AG09319 (cell line): ENCODE results near the gene PPP1R7.

ENCODE experiments used
- DNase-seq: peaks from one replicate; pipeline ENCODE4 v3.0.0-alpha.2; 2010; ENCODE audit warnings: low read depth; ENCODE audit errors: extremely low read depth
- TF ChIP-seq, protein P1 (sequence below): IDR thresholded peaks from 2 replicates; pipeline ENCODE4 v1.5.1; 2011; ENCODE audit warnings: low read depth, mild to moderate bottlenecking, inconsistent platforms, low read length, moderate library complexity

The PPP1R7 gene

DNA sequence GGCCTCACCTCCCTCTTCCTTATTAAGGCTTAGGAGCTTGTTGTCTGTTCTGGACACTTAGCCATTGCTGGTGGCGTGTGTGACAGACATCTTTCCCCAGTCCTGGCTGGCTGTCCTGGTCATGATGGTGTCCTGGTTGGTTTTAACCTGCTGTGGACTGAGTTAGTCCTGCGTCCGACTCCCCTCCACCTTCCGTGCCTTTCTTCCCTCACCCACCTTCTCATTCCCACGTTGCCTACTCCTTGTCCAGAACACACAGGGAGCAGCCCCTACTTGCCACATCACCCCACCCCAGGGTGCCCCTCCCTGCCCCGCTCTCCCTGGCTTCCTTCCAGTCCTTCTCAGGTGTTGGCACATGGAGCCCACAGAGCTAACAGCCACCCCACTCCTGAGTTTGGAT is 47.7 kb downstream of the PPP1R7 start:
- TF ChIP-seq, protein P1, sequence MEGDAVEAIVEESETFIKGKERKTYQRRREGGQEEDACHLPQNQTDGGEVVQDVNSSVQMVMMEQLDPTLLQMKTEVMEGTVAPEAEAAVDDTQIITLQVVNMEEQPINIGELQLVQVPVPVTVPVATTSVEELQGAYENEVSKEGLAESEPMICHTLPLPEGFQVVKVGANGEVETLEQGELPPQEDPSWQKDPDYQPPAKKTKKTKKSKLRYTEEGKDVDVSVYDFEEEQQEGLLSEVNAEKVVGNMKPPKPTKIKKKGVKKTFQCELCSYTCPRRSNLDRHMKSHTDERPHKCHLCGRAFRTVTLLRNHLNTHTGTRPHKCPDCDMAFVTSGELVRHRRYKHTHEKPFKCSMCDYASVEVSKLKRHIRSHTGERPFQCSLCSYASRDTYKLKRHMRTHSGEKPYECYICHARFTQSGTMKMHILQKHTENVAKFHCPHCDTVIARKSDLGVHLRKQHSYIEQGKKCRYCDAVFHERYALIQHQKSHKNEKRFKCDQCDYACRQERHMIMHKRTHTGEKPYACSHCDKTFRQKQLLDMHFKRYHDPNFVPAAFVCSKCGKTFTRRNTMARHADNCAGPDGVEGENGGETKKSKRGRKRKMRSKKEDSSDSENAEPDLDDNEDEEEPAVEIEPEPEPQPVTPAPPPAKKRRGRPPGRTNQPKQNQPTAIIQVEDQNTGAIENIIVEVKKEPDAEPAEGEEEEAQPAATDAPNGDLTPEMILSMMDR, result no peak
- DNase-seq, result no peak

DNA sequence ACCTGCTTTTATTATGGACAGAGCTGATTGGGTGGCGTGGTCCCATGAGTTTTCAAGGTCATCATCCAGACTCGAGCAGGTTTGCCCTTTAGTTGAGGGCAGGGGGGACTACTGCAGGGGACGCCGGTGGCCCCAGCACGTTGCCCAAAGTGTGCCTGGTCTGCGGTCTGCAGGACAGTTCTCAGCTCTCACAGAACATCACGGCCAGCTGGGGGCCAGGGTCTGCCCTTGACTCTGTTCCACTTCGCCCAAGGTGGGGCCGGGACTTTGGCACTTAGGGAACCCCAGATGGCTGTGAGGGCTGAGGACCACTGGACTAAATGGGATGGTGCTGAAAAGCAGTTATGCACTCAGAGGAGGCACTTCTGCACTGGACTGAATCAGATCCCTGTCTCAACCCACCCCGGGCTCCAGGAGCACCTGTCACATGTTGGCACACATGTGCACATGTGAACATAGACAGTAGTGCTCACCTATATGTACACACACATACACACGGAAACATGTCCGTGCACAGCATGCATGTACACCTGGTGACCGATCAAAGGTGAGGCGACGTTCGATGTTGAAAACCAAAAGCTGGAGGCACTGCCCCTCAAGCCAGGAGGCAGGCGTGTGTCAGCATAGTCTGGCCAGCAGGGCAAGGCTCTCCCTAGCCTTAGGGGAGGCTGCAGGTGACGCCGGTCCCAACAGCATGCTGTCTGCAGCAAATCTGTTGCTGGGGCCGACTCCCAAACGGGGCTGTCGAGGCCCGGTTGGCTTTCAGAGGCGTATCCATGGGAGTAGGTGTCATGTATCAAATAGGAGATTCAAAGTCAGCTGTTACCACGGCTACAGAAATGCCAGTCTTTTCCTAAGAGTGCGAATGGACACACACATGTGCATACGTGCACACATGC is 48.4 kb downstream of the PPP1R7 start:
- no peak for DNase-seq
- TF ChIP-seq, protein P1, result no peak

DNA sequence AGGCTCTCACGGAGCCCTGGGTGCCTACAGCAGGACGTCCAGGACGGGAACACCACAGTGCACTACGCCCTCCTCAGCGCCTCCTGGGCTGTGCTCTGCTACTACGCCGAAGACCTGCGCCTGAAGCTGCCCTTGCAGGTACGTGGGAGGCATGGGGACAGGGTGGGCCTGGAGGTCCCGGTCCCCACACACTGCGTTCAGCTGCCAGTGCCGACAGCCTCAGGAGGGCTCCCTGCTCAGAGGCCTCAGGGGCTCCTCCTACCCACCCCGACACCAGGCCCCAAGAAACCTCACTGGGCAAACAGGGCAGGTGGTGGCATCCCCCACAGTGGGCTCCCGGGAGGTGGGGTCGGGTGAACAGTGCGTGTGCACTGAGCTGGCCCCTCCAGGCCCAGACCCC is 49.0 kb downstream of the PPP1R7 start:
- DNase-seq, result no peak
- TF ChIP-seq, protein P1, result no peak

DNA sequence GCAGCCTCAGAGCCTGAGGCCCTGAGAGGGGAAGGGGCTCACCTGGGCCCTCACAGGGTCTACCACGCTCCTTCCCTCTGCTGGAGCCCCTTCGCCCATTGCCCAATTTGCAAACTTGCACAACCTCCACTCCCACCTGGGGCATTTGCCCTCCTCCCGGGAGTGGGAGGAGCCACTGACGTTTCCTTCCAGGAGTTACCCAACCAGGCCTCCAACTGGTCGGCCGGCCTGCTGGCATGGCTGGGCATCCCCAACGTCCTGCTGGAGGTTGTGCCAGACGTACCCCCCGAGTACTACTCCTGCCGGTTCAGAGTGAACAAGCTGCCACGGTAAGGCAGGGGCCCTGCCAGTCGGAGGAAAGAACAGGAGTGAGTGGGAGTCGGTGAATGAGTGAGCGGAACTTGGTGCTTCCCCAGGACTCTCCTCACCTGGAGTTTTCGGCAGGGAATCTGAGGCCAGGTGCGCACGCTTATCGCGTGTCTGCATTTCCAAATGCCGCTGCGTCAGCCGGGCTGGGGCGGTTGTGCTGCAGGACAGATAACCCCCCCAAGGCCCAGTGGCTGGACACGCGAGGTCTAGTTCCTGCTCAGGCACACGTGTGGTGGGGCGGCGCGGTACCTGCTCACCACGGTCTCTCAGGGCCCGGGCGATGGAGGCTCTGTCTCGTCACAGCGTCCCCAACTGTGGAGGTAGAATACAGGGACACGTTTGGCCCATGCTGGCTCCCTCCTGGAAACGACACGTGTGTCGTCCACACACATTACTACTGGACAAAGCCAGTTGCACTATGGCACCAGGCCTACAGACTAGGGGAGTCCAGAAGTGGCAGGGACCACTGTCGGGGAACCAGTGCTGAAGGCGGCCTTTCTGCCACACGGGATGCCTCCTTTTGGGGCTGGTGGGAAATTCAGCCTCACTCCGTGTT is 49.9 kb downstream of the PPP1R7 start:
- no peak for DNase-seq
- TF ChIP-seq, protein P1, result no peak

DNA sequence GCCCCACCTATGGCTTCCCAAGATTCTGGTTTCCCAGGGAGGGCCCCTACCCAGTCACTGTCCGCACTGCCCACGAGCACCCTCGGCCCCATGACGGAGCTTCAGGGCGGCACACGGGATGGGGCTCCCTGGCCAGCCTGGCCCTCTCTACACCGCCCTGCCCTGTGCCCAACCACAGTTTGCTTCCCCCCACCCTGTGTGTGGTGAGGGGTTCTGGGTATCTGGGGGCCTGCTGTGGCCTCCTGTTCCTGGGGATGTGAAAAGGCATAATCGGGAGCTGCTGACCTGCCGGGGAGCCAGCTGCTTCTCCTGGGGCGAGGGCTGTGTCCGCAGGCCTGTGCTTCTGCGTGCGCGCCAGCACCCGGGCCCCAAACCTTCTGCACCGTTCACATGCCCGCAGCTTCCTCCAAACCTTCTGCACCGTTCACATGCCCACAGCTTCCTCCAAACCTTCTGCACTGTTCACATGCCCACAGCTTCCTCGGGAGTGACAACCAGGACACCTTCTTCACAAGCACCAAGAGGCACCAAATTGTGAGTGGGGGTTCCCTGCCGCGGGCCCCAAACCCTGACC is 50.6 kb downstream of the PPP1R7 start:
- DNase-seq, result no peak

DNA sequence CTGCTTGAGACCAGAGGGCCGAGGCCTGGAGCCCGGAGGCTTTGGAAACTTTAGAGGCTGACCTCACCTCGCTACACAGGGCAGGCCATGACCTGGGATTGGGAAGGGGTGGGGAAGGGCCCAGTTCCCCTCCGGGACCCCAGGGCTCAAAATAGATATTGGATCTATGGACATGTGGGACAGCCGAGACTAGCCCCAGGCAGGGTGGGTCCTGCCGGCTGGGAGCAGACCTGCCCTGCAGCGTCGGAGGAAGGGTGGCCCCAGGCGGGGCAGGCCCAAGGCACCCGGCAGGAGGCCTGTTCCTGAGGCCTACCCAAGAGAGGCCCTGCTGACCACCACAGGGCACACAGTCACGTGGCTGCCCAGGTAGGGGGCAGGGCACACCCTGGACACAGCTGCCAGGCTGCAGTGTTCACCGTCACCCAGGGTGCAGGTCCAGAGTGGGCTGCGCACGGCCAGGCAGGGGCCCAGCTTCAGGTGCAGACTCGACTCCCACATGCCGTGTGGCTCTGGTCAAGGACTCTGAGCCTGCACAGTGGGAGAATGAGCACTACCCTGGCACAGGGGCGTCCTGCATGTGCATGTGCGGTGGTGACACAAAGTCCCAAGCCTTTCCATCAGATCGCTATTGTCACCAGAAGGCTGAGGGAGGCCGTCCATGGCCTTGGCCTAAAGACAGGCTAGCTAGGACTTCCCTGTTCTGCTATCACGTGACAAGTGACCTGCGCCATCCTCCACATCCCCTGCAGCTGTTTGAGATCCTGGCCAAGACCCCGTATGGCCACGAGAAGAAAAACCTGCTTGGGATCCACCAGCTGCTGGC is 51.4 kb downstream of the PPP1R7 start:
- no peak for DNase-seq
- TF ChIP-seq, protein P1, result no peak

More for the DNA sequence above, 50.6 kb downstream of the PPP1R7 start:
- TF ChIP-seq, protein P1, result no peak
